ENCODE results near the gene CFAP77. TPM values are rescaled to one million over a fixed set of nuclear protein-coding genes. Genes with fewer than 3 reads are reported as not detected.

CFAP77 gene
- total RNA-seq, 2 donors from 2014 or later, result not detected

DNA sequence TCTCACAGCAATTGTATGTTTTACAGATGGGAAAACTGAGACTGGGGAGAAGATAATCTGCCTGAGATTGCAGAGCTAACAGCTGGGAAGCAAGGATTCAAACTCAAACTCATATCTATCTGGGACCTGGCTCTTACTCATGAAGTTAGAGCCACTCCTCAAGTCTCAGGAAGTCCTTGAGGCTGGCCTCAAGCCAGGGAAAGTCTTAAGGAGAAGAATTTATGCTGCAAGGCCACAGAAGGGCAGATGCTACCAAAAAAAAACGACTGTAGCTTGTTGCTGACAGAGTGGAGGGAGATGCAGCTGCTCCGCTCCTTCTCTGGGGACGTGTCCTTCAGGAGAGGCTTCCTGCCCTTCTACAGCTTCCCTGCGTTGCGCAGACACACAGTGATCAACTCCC lies 212.1 kb downstream of the CFAP77 start:
- Histone ChIP-seq H3K4me1 (ENCODE audit: control insufficient read depth in 1 of 2, low read depth in 2 of 2) (no peaks in the 10 kb centered on the region), H3K27me3 (replicated peaks; ENCODE audit: insufficient read depth) (no peaks in the 10 kb centered on the region), H3K9me3 (no peaks in the 10 kb centered on the region), H3K4me3 (no peak overlapping the region), H3K36me3 (peaks cover 18% of the 10 kb centered on the region), H3K27ac (no peak overlapping the region)
- DNase-seq (ENCODE audit: low spot score), result no peak
- ATAC-seq (ENCODE audit: insufficient number of reproducible peaks, low FRiP score, low read depth), result no peak
- TF ChIP-seq CTCF (IDR thresholded peaks at IDR 0.05), result no peak

Other genes with a start within 250 kb of the CFAP77 start
- gene NTNG2, start 248.2 kb upstream of the CFAP77 start, total RNA-seq, result 1 to 10 TPM; 1.2 to 2.0 TPM
- gene SETX, start 55.2 kb upstream of the CFAP77 start, total RNA-seq, result 10 to 100 TPM; 57.9 to 78.5 TPM
- gene TTF1, start 3.4 kb upstream of the CFAP77 start, total RNA-seq, result 10 to 100 TPM; 11.5 to 11.8 TPM
- gene BARHL1, start 172.4 kb downstream of the CFAP77 start, total RNA-seq, result not detected

Measured in thoracic aorta (tissue), 2 donors.